ENCODE results near the gene SEPTIN1. TPM values are rescaled to one million over a fixed set of nuclear protein-coding genes. Genes with fewer than 3 reads are reported as not detected.

The SEPTIN1 gene
- total and polyA plus RNA-seq, 2 of the 13 experiments (the other 11 are each of a cell fraction or from before 2014, with no cell fraction given): 0.18 to 0.67 TPM

GRCh38 chr16:30379158-30379783 lies 3.1 kb downstream of the SEPTIN1 start:
- intact Hi-C loops (cut with micrococcal nuclease; ENCODE audit: unreplicated experiment): loop anchor here (2.0 kb wide), 1 partner anchor 56 kb away; no protein-coding TSS in a partner anchor
- DNase-seq (ENCODE audit: low spot score): no peak
- TF ChIP-seq PAWR (CRISPR knock-in tag; IDR thresholded peaks at IDR 0.05; ENCODE audit: borderline replicate concordance) (0 out of 2 replicates have a peak, but pooled peaks have one; percentile 3), ZNF512 (CRISPR knock-in tag; IDR thresholded peaks at IDR 0.05) (0 out of 2 replicates have a peak, but pooled peaks have one; percentile 41), ZNF18 (CRISPR knock-in tag; IDR thresholded peaks at IDR 0.05; ENCODE audit: insufficient replicate concordance) (peak; percentile 2), THRA (CRISPR knock-in tag; IDR thresholded peaks at IDR 0.05; ENCODE audit: borderline replicate concordance) (no peak), ZBTB7A (CRISPR knock-in tag; IDR thresholded peaks at IDR 0.05) (0 out of 2 replicates have a peak, but pooled peaks have one; percentile 28), EED (CRISPR knock-in tag; IDR thresholded peaks at IDR 0.05) (0 out of 2 replicates have a peak, but pooled peaks have one; percentile 54), PCBP1 (IDR thresholded peaks at IDR 0.05; ENCODE audit: borderline replicate concordance, low read depth, low read length) (0 out of 2 replicates have a peak, but pooled peaks have one; percentile 3), ZNF550 (CRISPR knock-in tag; IDR thresholded peaks at IDR 0.05; ENCODE audit: borderline replicate concordance) (0 out of 2 replicates have a peak, but pooled peaks have one; percentile 37), ZNF350 (CRISPR knock-in tag; IDR thresholded peaks at IDR 0.05; ENCODE audit: borderline replicate concordance, low read depth) (0 out of 2 replicates have a peak, but pooled peaks have one; percentile 3), SP4 (CRISPR knock-in tag; IDR thresholded peaks at IDR 0.05) (peak; percentile 36; the same call in 1 of the 2 replicates), ZBTB20 (CRISPR knock-in tag; IDR thresholded peaks at IDR 0.05; ENCODE audit: borderline replicate concordance, low read depth) (no peak), ZBED4 (CRISPR knock-in tag; IDR thresholded peaks at IDR 0.05; ENCODE audit: borderline replicate concordance) (no peak), KDM5B (CRISPR knock-in tag; IDR thresholded peaks at IDR 0.05; ENCODE audit: borderline replicate concordance) (0 out of 2 replicates have a peak, but pooled peaks have one; percentile 3)

More at GRCh38 chr16:30379158-30379783, 3.1 kb downstream of the SEPTIN1 start:
- no peak for FAIRE-seq
- Histone ChIP-seq H3K9ac (ENCODE audit: insufficient read depth, low read depth, low read length) (peak overlapping the region; percentile 78), H3K4me1 (ENCODE audit: insufficient read depth, low read length) (peaks cover 52% of the 10 kb centered on the region), H3K36me3 (replicated peaks in 1 of 2; ENCODE audit: control insufficient read depth in 1 of 2, insufficient read depth in 2 of 2, low read length in 2 of 2) (no peaks in the 10 kb centered on the region), H3K4me3 (replicated peaks in 1 of 3; ENCODE audit: insufficient read depth in 1 of 3, low read depth in 2 of 3, low read length in 3 of 3) (peak overlapping the region; percentile 71 to 97 (median 80)), H3K27me3 (ENCODE audit: control insufficient read depth in 1 of 2, insufficient read depth in 2 of 2, low read length in 2 of 2) (no peaks in the 10 kb centered on the region), H2AFZ (ENCODE audit: low read length) (no peak overlapping the region), H3K79me2 (ENCODE audit: insufficient read depth, low read length) (peaks cover 2% of the 10 kb centered on the region), H3K27ac (ENCODE audit: extremely low read length, insufficient read depth, low read length) (peak overlapping the region; percentile 90), H4K20me1 (ENCODE audit: insufficient read depth, low read length) (no peaks in the 10 kb centered on the region), H3K9me3 (ENCODE audit: low read length) (no peaks in the 10 kb centered on the region), H3K4me2 (ENCODE audit: low read depth, low read length) (peak overlapping the region; percentile 97)
- ChIA-PET CTCF (ENCODE audit: low intra/inter-chr PET ratio, low total read pairs) (no interaction called here), POLR2A (interaction anchor here (0.8 to 1.5 kb wide), 3 partner anchors 16 to 26 kb away, joined by 3 to 6 read pairs (median 5); partner anchors contain the start of gene ZNF48)
- WGBS (ENCODE audit: low lambda C conversion rate): 29% methylated on average over 24 of the region's 27 CpGs
- no peak for ATAC-seq
- BruUV-seq (replicated peaks): no TSS peak
- in situ Hi-C loops (cut with HindIII; ENCODE audit: extremely low pct_ligation_motif_present, low pct_unique_long_range_greater_than_20kb): no loop called here
